Osteoblast (primary cell): ENCODE data around the gene MICALL2. TPM values are rescaled to one million over a fixed set of nuclear protein-coding genes. Genes with fewer than 3 reads are reported as not detected.

ENCODE experiments used
- DNase-seq: peaks from one replicate; pipeline ENCODE4 v3.0.0; 2011; ENCODE audit warnings: low spot score, mixed read lengths; ENCODE audit not compliant: insufficient read length; ENCODE audit errors: missing footprints
- H2AFZ ChIP-seq: 2 replicates; pipeline ENCODE4 v1.6.0; 2011; ENCODE audit warnings: mild to moderate bottlenecking, low read length
- H3K27ac ChIP-seq: 2 replicates; pipeline ENCODE4 v1.5.1; 2011; ENCODE audit warnings: mild to moderate bottlenecking, low read depth, low read length, moderate library complexity
- H3K27me3 ChIP-seq: 2 replicates; pipeline ENCODE4 v1.6.0; 2012; ENCODE audit warnings: mild to moderate bottlenecking, control low read depth, inconsistent platforms, low read length, moderate library complexity; ENCODE audit not compliant: insufficient read depth
- H3K36me3 ChIP-seq: 2 replicates; pipeline ENCODE4 v1.5.1; 2011; ENCODE audit warnings: mild to moderate bottlenecking, low read length, control low read depth, moderate library complexity; ENCODE audit not compliant: insufficient read depth
- H3K4me1 ChIP-seq: 2 replicates; pipeline ENCODE4 v1.5.1; 2011; ENCODE audit warnings: mild to moderate bottlenecking, low read length, control low read depth, moderate library complexity; ENCODE audit not compliant: insufficient read depth
- H3K4me2 ChIP-seq: 2 replicates; pipeline ENCODE4 v1.6.0; 2011; ENCODE audit warnings: mild to moderate bottlenecking, low read length; ENCODE audit not compliant: insufficient read depth
- H3K4me3 ChIP-seq: fragments of 200-600 bp; sonication (generic); 3 replicates; pipeline ENCODE4 v1.5.1; 2012; ENCODE audit warnings: mild to moderate bottlenecking, low read length, inconsistent platforms; ENCODE audit not compliant: insufficient read depth
- H3K79me2 ChIP-seq: 2 replicates; pipeline ENCODE4 v1.6.0; 2012; ENCODE audit warnings: mild to moderate bottlenecking, low read length, control low read depth, inconsistent platforms; ENCODE audit not compliant: insufficient read depth
- H3K9me3 ChIP-seq: 2 replicates; pipeline ENCODE4 v1.5.1; 2011; ENCODE audit warnings: low read depth, low read length, control low read depth
- H4K20me1 ChIP-seq: 2 replicates; pipeline ENCODE4 v1.6.0; 2012; ENCODE audit warnings: mild to moderate bottlenecking, low read length, control low read depth; ENCODE audit not compliant: insufficient read depth
- total RNA-seq: library from RNA; depleted of rRNA; stranded (reverse); fragments of >200 nt; gene quantifications from 2 replicates; pipeline ENCODE4 v1.2.3, GENCODE V29; 2012
- TF ChIP-seq, protein P1 (sequence below): IDR thresholded peaks from 2 replicates; pipeline ENCODE4 v1.5.1; 2011; ENCODE audit warnings: mild to moderate bottlenecking, low read depth, low read length, moderate library complexity; ENCODE audit errors: extremely low read depth

Gene MICALL2
- total RNA-seq, 1 donor = 30.4 TPM

GRCh38 chr7:1473864-1474512 lies 14.7 kb upstream of the MICALL2 start:
- DNase-seq = peak; percentile 100
- no peaks in the 10 kb centered on the region for H3K79me2 ChIP-seq
- no peak overlapping the region for H2AFZ ChIP-seq
- H3K9me3 ChIP-seq = no peaks in the 10 kb centered on the region
- H4K20me1 ChIP-seq = peaks cover 10% of the 10 kb centered on the region
- H3K27me3 ChIP-seq = no peaks in the 10 kb centered on the region
- TF ChIP-seq, protein P1, sequence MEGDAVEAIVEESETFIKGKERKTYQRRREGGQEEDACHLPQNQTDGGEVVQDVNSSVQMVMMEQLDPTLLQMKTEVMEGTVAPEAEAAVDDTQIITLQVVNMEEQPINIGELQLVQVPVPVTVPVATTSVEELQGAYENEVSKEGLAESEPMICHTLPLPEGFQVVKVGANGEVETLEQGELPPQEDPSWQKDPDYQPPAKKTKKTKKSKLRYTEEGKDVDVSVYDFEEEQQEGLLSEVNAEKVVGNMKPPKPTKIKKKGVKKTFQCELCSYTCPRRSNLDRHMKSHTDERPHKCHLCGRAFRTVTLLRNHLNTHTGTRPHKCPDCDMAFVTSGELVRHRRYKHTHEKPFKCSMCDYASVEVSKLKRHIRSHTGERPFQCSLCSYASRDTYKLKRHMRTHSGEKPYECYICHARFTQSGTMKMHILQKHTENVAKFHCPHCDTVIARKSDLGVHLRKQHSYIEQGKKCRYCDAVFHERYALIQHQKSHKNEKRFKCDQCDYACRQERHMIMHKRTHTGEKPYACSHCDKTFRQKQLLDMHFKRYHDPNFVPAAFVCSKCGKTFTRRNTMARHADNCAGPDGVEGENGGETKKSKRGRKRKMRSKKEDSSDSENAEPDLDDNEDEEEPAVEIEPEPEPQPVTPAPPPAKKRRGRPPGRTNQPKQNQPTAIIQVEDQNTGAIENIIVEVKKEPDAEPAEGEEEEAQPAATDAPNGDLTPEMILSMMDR = peak; percentile 74
- H3K27ac ChIP-seq = no peak overlapping the region
- H3K4me3 ChIP-seq = no peak overlapping the region
- H3K36me3 ChIP-seq = peaks cover 22% of the 10 kb centered on the region
- H3K4me1 ChIP-seq = no peaks in the 10 kb centered on the region
- no peak overlapping the region for H3K4me2 ChIP-seq

DNA sequence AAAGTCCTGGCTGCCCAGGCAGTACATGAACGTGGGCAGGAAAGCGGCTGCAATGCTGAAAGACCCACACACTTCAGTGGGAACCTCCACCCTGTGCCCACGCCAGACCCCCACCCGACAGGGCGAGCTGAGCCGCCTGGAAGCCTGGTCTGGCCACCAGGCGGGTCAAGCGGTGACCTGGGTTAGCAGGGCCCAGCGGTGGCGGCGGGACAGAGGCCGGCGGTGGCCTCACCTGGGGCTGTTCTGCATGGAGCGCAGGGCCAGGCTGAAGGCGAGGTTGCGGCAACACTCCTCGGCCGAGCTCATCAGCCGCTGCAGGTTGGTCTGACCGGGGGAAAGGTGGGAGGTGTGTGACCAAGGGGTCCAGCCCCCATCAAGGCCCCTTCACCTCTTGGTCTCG lies 11.6 kb upstream of the MICALL2 start:
- Histone ChIP-seq H3K79me2 (no peaks in the 10 kb centered on the region), H3K36me3 (peaks cover 19% of the 10 kb centered on the region), H3K4me2 (no peak overlapping the region), H3K9me3 (no peaks in the 10 kb centered on the region), H3K4me1 (peaks cover 3% of the 10 kb centered on the region), H3K4me3 (no peak overlapping the region), H3K27ac (no peak overlapping the region), H2AFZ (no peak overlapping the region), H4K20me1 (peaks cover 10% of the 10 kb centered on the region), H3K27me3 (no peaks in the 10 kb centered on the region)
- DNase-seq = no peak
- TF ChIP-seq, protein P1 = no peak

- Histone ChIP-seq H3K4me3 (no peak overlapping the region), H3K36me3 (peaks cover 15% of the 10 kb centered on the region), H3K9me3 (no peaks in the 10 kb centered on the region), H3K4me2 (no peak overlapping the region), H4K20me1 (peaks cover 7% of the 10 kb centered on the region), H2AFZ (no peak overlapping the region), H3K27me3 (peaks cover 6% of the 10 kb centered on the region), H3K79me2 (no peaks in the 10 kb centered on the region), H3K27ac (no peak overlapping the region), H3K4me1 (peaks cover 8% of the 10 kb centered on the region)
- DNase-seq = no peak
- TF ChIP-seq, protein P1 = no peak
Observed at GRCh38 chr7:1468643-1469298, 9.5 kb upstream of the MICALL2 start.

GRCh38 chr7:1468203-1468602 lies 8.9 kb upstream of the MICALL2 start:
- no peak overlapping the region for H3K4me2 ChIP-seq
- no peaks in the 10 kb centered on the region for H3K79me2 ChIP-seq
- H3K4me1 ChIP-seq = peaks cover 8% of the 10 kb centered on the region
- H3K36me3 ChIP-seq = peaks cover 13% of the 10 kb centered on the region
- H2AFZ ChIP-seq = no peak overlapping the region
- peaks cover 2% of the 10 kb centered on the region for H4K20me1 ChIP-seq
- peaks cover 6% of the 10 kb centered on the region for H3K27me3 ChIP-seq
- no peak overlapping the region for H3K27ac ChIP-seq
- no peak for DNase-seq
- TF ChIP-seq, protein P1 = no peak
- no peaks in the 10 kb centered on the region for H3K9me3 ChIP-seq
- H3K4me3 ChIP-seq = no peak overlapping the region
